HepG2 (cell line): ENCODE results near the gene AFTPH. TPM values are rescaled to one million over a fixed set of nuclear protein-coding genes. Genes with fewer than 3 reads are reported as not detected.

Experiments used
- AGO1 ChIP-seq: fragments of 200-400 bp; formaldehyde crosslinking; IDR thresholded peaks from 2 replicates; pipeline ENCODE4 v1.6.1; 2017; ENCODE audit warnings: mild to moderate bottlenecking, low read depth, low read length, moderate library complexity; ENCODE audit not compliant: poor library complexity, severe bottlenecking
- AGO2 ChIP-seq: fragments of 200-400 bp; formaldehyde crosslinking; optimal IDR thresholded peaks from 2 replicates; pipeline ENCODE3; 2017; ENCODE audit warnings: mild to moderate bottlenecking, low read depth, low read length, moderate library complexity
- BORCS8-MEF2B ChIP-seq: sonication (generic); formaldehyde crosslinking; IDR thresholded peaks from 2 replicates; pipeline ENCODE4 v1.8.0; 2022; ENCODE audit warnings: mild to moderate bottlenecking, missing genetic modification reagents
- CHCHD3 ChIP-seq: sonication (generic); formaldehyde crosslinking; IDR thresholded peaks from 2 replicates; pipeline ENCODE4 v1.8.0; 2022; ENCODE audit warnings: mild to moderate bottlenecking, missing genetic modification reagents, moderate library complexity
- CHD4 ChIP-seq: fragments of 200-600 bp; sonication (generic); IDR thresholded peaks from 2 replicates; pipeline ENCODE4 v1.7.0; 2017; ENCODE audit warnings: mild to moderate bottlenecking, low read length, borderline replicate concordance
- FLYWCH1 ChIP-seq: sonication (generic); formaldehyde crosslinking; IDR thresholded peaks from 2 replicates; pipeline ENCODE4 v1.8.1; 2023; ENCODE audit warnings: mild to moderate bottlenecking, missing genetic modification reagents
- HNF4A ChIP-seq: sonication (generic); formaldehyde crosslinking; IDR thresholded peaks from 2 replicates; pipeline ENCODE4 v1.4.0; 2020; ENCODE audit warnings: missing genetic modification reagents
- HNRNPUL1 ChIP-seq: fragments of 200-400 bp; formaldehyde crosslinking; IDR thresholded peaks from 2 replicates; pipeline ENCODE4 v1.6.1; 2017; ENCODE audit warnings: low read depth, mild to moderate bottlenecking, low read length, moderate library complexity
- JUNB ChIP-seq: sonication (generic); formaldehyde crosslinking; IDR thresholded peaks from 2 replicates; pipeline ENCODE4 v1.8.0; 2022; ENCODE audit warnings: missing genetic modification reagents, mild to moderate bottlenecking, borderline replicate concordance
- MAZ ChIP-seq, 2 experiments: sonication (generic) in 1 of 2; formaldehyde crosslinking in 1 of 2; IDR thresholded peaks; 2 replicates each; pipeline versions ENCODE4 v1.5.0 to v1.6.1; 2012 to 2020; ENCODE audit warnings: low read depth in 2 of 2, mild to moderate bottlenecking in 2 of 2, borderline replicate concordance in 1 of 2, improper control_type of control experiment in 1 of 2, low read length in 1 of 2, missing genetic modification reagents in 1 of 2, moderate library complexity in 1 of 2
- MXD1 ChIP-seq: sonication (generic); formaldehyde crosslinking; IDR thresholded peaks from 2 replicates; pipeline ENCODE4 v1.4.0; 2020; ENCODE audit warnings: mild to moderate bottlenecking, missing genetic modification reagents
- NCOA2 ChIP-seq: sonication (generic); formaldehyde crosslinking; IDR thresholded peaks from 2 replicates; pipeline ENCODE4 v1.8.0; 2022; ENCODE audit warnings: inconsistent platforms
- TCF7 ChIP-seq: sonication (generic); IDR thresholded peaks from 2 replicates; pipeline ENCODE4 v1.6.1; 2016; ENCODE audit warnings: antibody characterized with exemption, low read depth
- ZNF280D ChIP-seq: sonication (generic); formaldehyde crosslinking; IDR thresholded peaks from 2 replicates; pipeline ENCODE4 v1.5.1; 2020; ENCODE audit warnings: mild to moderate bottlenecking, missing genetic modification reagents
- ZNF317 ChIP-seq: sonication (generic); formaldehyde crosslinking; IDR thresholded peaks from 2 replicates; pipeline ENCODE4 v1.5.0; 2020; ENCODE audit warnings: mild to moderate bottlenecking, missing genetic modification reagents
- ZNF496 ChIP-seq: sonication (generic); formaldehyde crosslinking; IDR thresholded peaks from 2 replicates; pipeline ENCODE4 v1.8.1; 2023; ENCODE audit warnings: mild to moderate bottlenecking, moderate library complexity, missing genetic modification reagents; ENCODE audit not compliant: insufficient replicate concordance
- ZNF672 ChIP-seq: sonication (generic); formaldehyde crosslinking; IDR thresholded peaks from 2 replicates; pipeline ENCODE4 v1.8.1; 2022; ENCODE audit warnings: missing genetic modification reagents
- ZNF850 ChIP-seq: sonication (generic); formaldehyde crosslinking; conservative IDR thresholded peaks from 2 replicates; pipeline ENCODE4 v1.9.0; 2021; ENCODE audit warnings: mild to moderate bottlenecking, missing genetic modification reagents
- ZNF878 ChIP-seq: sonication (generic); formaldehyde crosslinking; IDR thresholded peaks from 2 replicates; pipeline ENCODE4 v1.8.1; 2023; ENCODE audit warnings: mild to moderate bottlenecking, missing genetic modification reagents, moderate library complexity
- polyA plus RNA-seq, 8 experiments: library from polyadenylated mRNA; depleted of rRNA in 3 of 8; stranded (reverse) in 7 of 8; unstranded in 1 of 8; fragments of >200 nt; fragmentation: Illumina TruSeq in 4 of 8; extraction: Trizol in 4 of 8; gene quantifications; 2 replicates each; pipeline versions ENCODE4 v1.2.1 to v1.2.3, GENCODE V29; 2011 to 2016; ENCODE audit warnings: low read depth in 4 of 8, missing spikeins in 1 of 8, mixed read lengths in 1 of 8; ENCODE audit not compliant: insufficient read depth in 1 of 8
- total RNA-seq, 5 experiments: library from RNA; depleted of rRNA; stranded (reverse); fragments of >200 nt; fragmentation: Illumina TruSeq; extraction: Trizol; gene quantifications; 2 replicates each; pipeline ENCODE4 v1.2.3, GENCODE V29; 2016; ENCODE audit warnings: low read depth in 1 of 5
- TF ChIP-seq, protein P1 (sequence below): sonication (generic); formaldehyde crosslinking; conservative IDR thresholded peaks from 2 replicates; pipeline ENCODE4 v1.4.0; 2020; ENCODE audit warnings: missing genetic modification reagents
- TF ChIP-seq, protein P2 (sequence below): sonication (generic); formaldehyde crosslinking; IDR thresholded peaks from 2 replicates; pipeline ENCODE4 v1.4.0; 2020; ENCODE audit warnings: mild to moderate bottlenecking, low read depth, missing genetic modification reagents

Gene AFTPH
- total and polyA plus RNA-seq, 2 of the 13 experiments (the other 11 are each of a cell fraction or from before 2014, with no cell fraction given) = 27.5 to 36.8 TPM

- TF ChIP-seq ZNF878 (CRISPR knock-in tag) = no peak
- 0 out of 2 replicates have a peak, but pooled peaks have one; percentile 20 for TF ChIP-seq ZNF850
- TF ChIP-seq HNRNPUL1 = peak; percentile 58; the same call in 1 of the 2 replicates
- no peak for TF ChIP-seq CHCHD3 (CRISPR knock-in tag)
- TF ChIP-seq HNF4A (CRISPR knock-in tag) = no peak
- no peak for TF ChIP-seq JUNB (CRISPR knock-in tag)
- no peak for TF ChIP-seq TCF7
- TF ChIP-seq, protein P1, sequence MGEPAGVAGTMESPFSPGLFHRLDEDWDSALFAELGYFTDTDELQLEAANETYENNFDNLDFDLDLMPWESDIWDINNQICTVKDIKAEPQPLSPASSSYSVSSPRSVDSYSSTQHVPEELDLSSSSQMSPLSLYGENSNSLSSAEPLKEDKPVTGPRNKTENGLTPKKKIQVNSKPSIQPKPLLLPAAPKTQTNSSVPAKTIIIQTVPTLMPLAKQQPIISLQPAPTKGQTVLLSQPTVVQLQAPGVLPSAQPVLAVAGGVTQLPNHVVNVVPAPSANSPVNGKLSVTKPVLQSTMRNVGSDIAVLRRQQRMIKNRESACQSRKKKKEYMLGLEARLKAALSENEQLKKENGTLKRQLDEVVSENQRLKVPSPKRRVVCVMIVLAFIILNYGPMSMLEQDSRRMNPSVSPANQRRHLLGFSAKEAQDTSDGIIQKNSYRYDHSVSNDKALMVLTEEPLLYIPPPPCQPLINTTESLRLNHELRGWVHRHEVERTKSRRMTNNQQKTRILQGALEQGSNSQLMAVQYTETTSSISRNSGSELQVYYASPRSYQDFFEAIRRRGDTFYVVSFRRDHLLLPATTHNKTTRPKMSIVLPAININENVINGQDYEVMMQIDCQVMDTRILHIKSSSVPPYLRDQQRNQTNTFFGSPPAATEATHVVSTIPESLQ = no peak
- TF ChIP-seq BORCS8-MEF2B (CRISPR knock-in tag) = peak; percentile 56; the same call in 1 of the 2 replicates
- TF ChIP-seq FLYWCH1 (CRISPR knock-in tag) = no peak
- no peak for TF ChIP-seq AGO2
- TF ChIP-seq ZNF496 (CRISPR knock-in tag) = no peak
- 0 out of 2 replicates have a peak, but pooled peaks have one; percentile 33 for TF ChIP-seq MXD1 (CRISPR knock-in tag)
- peak; percentile 64 for TF ChIP-seq ZNF280D (CRISPR knock-in tag)
- no peak; the same call in 1 of the 2 replicates for TF ChIP-seq ZNF317 (CRISPR knock-in tag)
- TF ChIP-seq NCOA2 (CRISPR knock-in tag) = no peak; the same call in 1 of the 2 replicates
- no peak for TF ChIP-seq CHD4
- TF ChIP-seq, protein P2, sequence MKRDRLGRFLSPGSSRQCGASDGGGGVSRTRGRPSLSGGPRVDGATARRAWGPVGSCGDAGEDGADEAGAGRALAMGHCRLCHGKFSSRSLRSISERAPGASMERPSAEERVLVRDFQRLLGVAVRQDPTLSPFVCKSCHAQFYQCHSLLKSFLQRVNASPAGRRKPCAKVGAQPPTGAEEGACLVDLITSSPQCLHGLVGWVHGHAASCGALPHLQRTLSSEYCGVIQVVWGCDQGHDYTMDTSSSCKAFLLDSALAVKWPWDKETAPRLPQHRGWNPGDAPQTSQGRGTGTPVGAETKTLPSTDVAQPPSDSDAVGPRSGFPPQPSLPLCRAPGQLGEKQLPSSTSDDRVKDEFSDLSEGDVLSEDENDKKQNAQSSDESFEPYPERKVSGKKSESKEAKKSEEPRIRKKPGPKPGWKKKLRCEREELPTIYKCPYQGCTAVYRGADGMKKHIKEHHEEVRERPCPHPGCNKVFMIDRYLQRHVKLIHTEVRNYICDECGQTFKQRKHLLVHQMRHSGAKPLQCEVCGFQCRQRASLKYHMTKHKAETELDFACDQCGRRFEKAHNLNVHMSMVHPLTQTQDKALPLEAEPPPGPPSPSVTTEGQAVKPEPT (CRISPR knock-in tag) = peak; percentile 11; the same call in 1 of the 2 replicates
- TF ChIP-seq MAZ (IDR thresholded peaks at IDR 0.05; ENCODE audit: borderline replicate concordance, low read depth, low read length) = peak; percentile 99
- peak; percentile 99 for TF ChIP-seq MAZ (CRISPR knock-in tag; IDR thresholded peaks at IDR 0.05; ENCODE audit: low read depth)
- TF ChIP-seq AGO1 = no peak
- TF ChIP-seq ZNF672 (CRISPR knock-in tag) = no peak
These were observed at the start of gene AFTPH (continued) for GRCh38 chr2:64523666-64524603.
